Ramos (cell line): ENCODE data around the gene ESPL1.

ENCODE experiments used
- in situ Hi-C: fragments of 300-500 bp; cut with MboI; formaldehyde crosslinking; loops from one replicate; pipeline ENCODE4 v1.14.3; 2022; ENCODE audit warnings: low sequenced_read_pairs; ENCODE audit not compliant: unreplicated experiment

ESPL1 gene

GRCh38 chr12:53230108-53230845, 37.8 kb upstream of the ESPL1 start:
- in situ Hi-C loops, result no loop called here

GRCh38 chr12:53231671-53231920, 36.5 kb upstream of the ESPL1 start:
- in situ Hi-C loops, result no loop called here

GRCh38 chr12:53231921-53232645, 36.0 kb upstream of the ESPL1 start, which contains the start of gene RARG:
TSS of gene RARG (minus strand) at chr12:53232209. CDS start at chr12:53227545, 4,664 bp downstream.
- in situ Hi-C loops, result no loop called here

GRCh38 chr12:53232646-53233461, 35.2 kb upstream of the ESPL1 start:
- in situ Hi-C loops, result no loop called here

- in situ Hi-C loops, result no loop called here
These were observed 34.4 kb upstream of the ESPL1 start for GRCh38 chr12:53233671-53234121.

- in situ Hi-C loops, result no loop called here
These were observed 33.7 kb upstream of the ESPL1 start for GRCh38 chr12:53234271-53234914.

- in situ Hi-C loops, result no loop called here
These were observed 32.9 kb upstream of the ESPL1 start for GRCh38 chr12:53235164-53235563.

- in situ Hi-C loops, result no loop called here
These were observed 32.2 kb upstream of the ESPL1 start for GRCh38 chr12:53235742-53236442.

GRCh38 chr12:53236443-53237111, 31.5 kb upstream of the ESPL1 start:
- in situ Hi-C loops, result no loop called here

GRCh38 chr12:53239643-53240258, 28.3 kb upstream of the ESPL1 start:
- in situ Hi-C loops, result no loop called here

GRCh38 chr12:53241623-53242412, 26.3 kb upstream of the ESPL1 start:
- in situ Hi-C loops, result no loop called here

- in situ Hi-C loops, result no loop called here
These were observed 23.8 kb upstream of the ESPL1 start for GRCh38 chr12:53244337-53244736.

- in situ Hi-C loops, result no loop called here
These were observed 22.8 kb upstream of the ESPL1 start for GRCh38 chr12:53245286-53245685.

- in situ Hi-C loops, result no loop called here
These were observed 16.4 kb upstream of the ESPL1 start for GRCh38 chr12:53251477-53252348.

- in situ Hi-C loops, result no loop called here
These were observed 15.7 kb upstream of the ESPL1 start for GRCh38 chr12:53252349-53252916.

- in situ Hi-C loops, result no loop called here
These were observed 14.8 kb upstream of the ESPL1 start for GRCh38 chr12:53253298-53253697.
